H9 (cell line): ENCODE results near the gene PCSK9. TPM values are rescaled to one million over a fixed set of nuclear protein-coding genes. Genes with fewer than 3 reads are reported as not detected.
"Not testable (repeated sequence)": the region's sequence is repeated elsewhere in the genome, so short reads cannot be mapped to it uniquely, and the experiment has no call there.

Experiments used
- DNase-seq: peaks from one replicate; pipeline ENCODE4 v3.0.0-alpha.2; 2017
- H2AFZ ChIP-seq: one replicate; pipeline ENCODE4 v1.6.1; 2013; ENCODE audit warnings: mild to moderate bottlenecking, low read length, control low read depth, moderate library complexity
- H2AK5ac ChIP-seq: 2 replicates; pipeline ENCODE4 v1.6.1; 2013; ENCODE audit warnings: low read length, control low read depth, mixed read lengths; ENCODE audit not compliant: insufficient read length
- H2BK120ac ChIP-seq: one replicate; pipeline ENCODE4 v1.6.1; 2013; ENCODE audit warnings: low read depth, mild to moderate bottlenecking, low read length, control low read depth, inconsistent platforms; ENCODE audit not compliant: poor library complexity, severe bottlenecking
- H2BK12ac ChIP-seq: 2 replicates; pipeline ENCODE4 v1.6.1; 2013; ENCODE audit warnings: low read length, control low read depth, mixed read lengths, low read depth; ENCODE audit not compliant: insufficient read length
- H2BK15ac ChIP-seq: 2 replicates; pipeline ENCODE4 v1.6.1; 2013; ENCODE audit warnings: low read depth, low read length, control low read depth
- H2BK20ac ChIP-seq: one replicate; pipeline ENCODE4 v1.6.1; 2013; ENCODE audit warnings: low read depth, mild to moderate bottlenecking, low read length, control low read depth, inconsistent platforms; ENCODE audit not compliant: poor library complexity, severe bottlenecking
- H2BK5ac ChIP-seq: 2 replicates; pipeline ENCODE4 v1.6.1; 2013; ENCODE audit warnings: low read length, control low read depth, mixed read lengths; ENCODE audit not compliant: insufficient read length
- H3K14ac ChIP-seq: 2 replicates; pipeline ENCODE4 v1.6.1; 2013; ENCODE audit warnings: low read length, control low read depth; ENCODE audit not compliant: insufficient read depth
- H3K18ac ChIP-seq: 2 replicates; pipeline ENCODE4 v1.6.1; 2013; ENCODE audit warnings: low read depth, mild to moderate bottlenecking, mixed read lengths, low read length, control low read depth; ENCODE audit not compliant: insufficient read length
- H3K23ac ChIP-seq: 2 replicates; pipeline ENCODE4 v1.6.1; 2013; ENCODE audit warnings: low read length, control low read depth, mixed read lengths, low read depth; ENCODE audit not compliant: insufficient read length
- H3K23me2 ChIP-seq: 2 replicates; pipeline ENCODE4 v1.6.1; 2013; ENCODE audit warnings: low read depth, mild to moderate bottlenecking, mixed read lengths, low read length, control low read depth; ENCODE audit not compliant: insufficient read length, poor library complexity, severe bottlenecking
- H3K27ac ChIP-seq: 2 replicates; pipeline ENCODE4 v1.5.1; 2013; ENCODE audit warnings: low read length, control low read depth, mixed read lengths, low read depth; ENCODE audit not compliant: insufficient read length
- H3K27me3 ChIP-seq: 2 replicates; pipeline ENCODE4 v1.6.1; 2013; ENCODE audit warnings: low read length, control low read depth, inconsistent platforms; ENCODE audit not compliant: insufficient read depth
- H3K4ac ChIP-seq: 2 replicates; pipeline ENCODE4 v1.6.1; 2013; ENCODE audit warnings: low read depth, mild to moderate bottlenecking, control low read depth, inconsistent platforms, low read length, moderate library complexity
- H3K4me1 ChIP-seq: 2 replicates; pipeline ENCODE4 v1.6.1; 2013; ENCODE audit warnings: low read length, control low read depth, inconsistent platforms; ENCODE audit not compliant: insufficient read depth
- H3K4me2 ChIP-seq: 2 replicates; pipeline ENCODE4 v1.6.1; 2013; ENCODE audit warnings: low read length, control low read depth, mixed read lengths; ENCODE audit not compliant: insufficient read length, insufficient read depth
- H3K56ac ChIP-seq: 2 replicates; pipeline ENCODE4 v1.6.1; 2013; ENCODE audit warnings: low read depth, mild to moderate bottlenecking, mixed read lengths, low read length, control low read depth; ENCODE audit not compliant: insufficient read length
- H3K79me1 ChIP-seq: 2 replicates; pipeline ENCODE4 v1.6.1; 2013; ENCODE audit warnings: low read depth, mild to moderate bottlenecking, moderate library complexity, low read length, control low read depth, inconsistent platforms; ENCODE audit not compliant: insufficient read depth, poor library complexity, severe bottlenecking
- H3K79me2 ChIP-seq: 2 replicates; pipeline ENCODE4 v1.6.1; 2013; ENCODE audit warnings: low read length, control low read depth, inconsistent platforms; ENCODE audit not compliant: insufficient read depth
- H3K9ac ChIP-seq: 2 replicates; pipeline ENCODE4 v1.6.1; 2013; ENCODE audit warnings: low read length, control low read depth, mixed read lengths; ENCODE audit not compliant: insufficient read length; ENCODE audit errors: extremely low read depth
- H3K9me3 ChIP-seq: one replicate; pipeline ENCODE4 v1.6.1; 2013; ENCODE audit warnings: low read depth, low read length, inconsistent platforms; ENCODE audit not compliant: control insufficient read depth
- H3T11ph ChIP-seq: one replicate; pipeline ENCODE4 v1.6.1; 2013; ENCODE audit warnings: mild to moderate bottlenecking, low read length, control low read depth, inconsistent platforms
- H4K20me1 ChIP-seq: one replicate; pipeline ENCODE4 v1.6.1; 2013; ENCODE audit not compliant: control insufficient read depth, insufficient read length, insufficient read depth
- H4K5ac ChIP-seq: 2 replicates; pipeline ENCODE4 v1.6.1; 2013; ENCODE audit warnings: low read depth, mild to moderate bottlenecking, mixed read lengths, low read length, control low read depth; ENCODE audit not compliant: insufficient read length
- H4K8ac ChIP-seq: replicated peaks from 2 replicates; pipeline ENCODE4 v1.6.1; 2013; ENCODE audit warnings: low read length, control low read depth, mixed read lengths, low read depth; ENCODE audit not compliant: insufficient read length
- H4K91ac ChIP-seq: 2 replicates; pipeline ENCODE4 v1.6.1; 2013; ENCODE audit warnings: low read depth, mild to moderate bottlenecking, moderate library complexity, mixed read lengths, low read length, control low read depth; ENCODE audit not compliant: insufficient read length
- H3K27ac Mint-ChIP-seq, 3 experiments: 2 replicates in 2 of 3; 3 replicates in 1 of 3; pipeline ENCODE4 v1.8.0; 2020 to 2021; ENCODE audit warnings: mixed read lengths in 3 of 3, mild to moderate bottlenecking in 1 of 3, moderate library complexity in 1 of 3
- H3K27me3 Mint-ChIP-seq: 2 replicates; pipeline ENCODE4 v1.8.0; 2021; ENCODE audit warnings: low read depth, mild to moderate bottlenecking, moderate library complexity, mixed read lengths
- H3K36me3 Mint-ChIP-seq, 3 experiments: 2 replicates in 2 of 3; 3 replicates in 1 of 3; pipeline ENCODE4 v1.8.0; 2020 to 2021; ENCODE audit warnings: low read depth in 3 of 3, mixed read lengths in 3 of 3; ENCODE audit not compliant: insufficient read depth in 1 of 3
- H3K4me1 Mint-ChIP-seq, 2 experiments: 2 replicates each; pipeline ENCODE4 v1.8.0; 2020; ENCODE audit warnings: mixed read lengths in 2 of 2
- H3K4me3 Mint-ChIP-seq, 2 experiments: 2 replicates in 1 of 2; 3 replicates in 1 of 2; pipeline ENCODE4 v1.8.0; 2020 to 2021; ENCODE audit warnings: mild to moderate bottlenecking in 2 of 2, mixed read lengths in 2 of 2, moderate library complexity in 1 of 2
- H3K9me3 Mint-ChIP-seq, 2 experiments: 2 replicates in 1 of 2; 3 replicates in 1 of 2; pipeline ENCODE4 v1.8.0; 2020; ENCODE audit warnings: mild to moderate bottlenecking in 2 of 2, mixed read lengths in 2 of 2, moderate library complexity in 1 of 2
- WGBS: extraction: QIAGEN DNeasy Blood & Tissue Kit; methylation state at CpG from one replicate; pipeline ENCODE4 v1.1.7; 2013; ENCODE audit warnings: missing lambda C conversion rate, low lambda C conversion rate, mixed read lengths; ENCODE audit not compliant: insufficient read length; ENCODE audit errors: extremely low coverage; 5-methylcytosine and 5-hydroxymethylcytosine counted together
- total RNA-seq: library from RNA; stranded (reverse); gene quantifications from 2 replicates; pipeline ENCODE4 v1.2.1, GENCODE V29; 2021

PCSK9 gene
- total RNA-seq, 1 experiment from 2014 or later: 75.1 TPM

GRCh38 chr1:55026682-55027081, 12.7 kb upstream of the PCSK9 start:
- WGBS: no CpG with 5 or more reads among the region's 3 CpGs
- not testable (repeated sequence) for H3K27ac Mint-ChIP-seq

GRCh38 chr1:55031098-55031497, 8.2 kb upstream of the PCSK9 start:
- not testable (repeated sequence) for H3K4me1 ChIP-seq, H2BK12ac ChIP-seq, H3K4ac ChIP-seq, H3K4me3 Mint-ChIP-seq, H3K79me2 ChIP-seq, H4K91ac ChIP-seq, H4K8ac ChIP-seq, H3K56ac ChIP-seq, H3K9me3 ChIP-seq, H4K5ac ChIP-seq, H3K23me2 ChIP-seq, H3K79me1 ChIP-seq, H2AK5ac ChIP-seq, H2BK120ac ChIP-seq, H3K9me3 Mint-ChIP-seq, H3T11ph ChIP-seq, H3K27ac Mint-ChIP-seq, H4K20me1 ChIP-seq, DNase-seq, H2BK15ac ChIP-seq, H3K23ac ChIP-seq, H2AFZ ChIP-seq, H3K27ac ChIP-seq, H3K4me2 ChIP-seq, H3K27me3 ChIP-seq, H3K18ac ChIP-seq, H3K9ac ChIP-seq, H2BK5ac ChIP-seq, H2BK20ac ChIP-seq, H3K14ac ChIP-seq, H3K27me3 Mint-ChIP-seq
- Mint-ChIP-seq H3K4me1 (peaks cover 22 to 29% of the 10 kb centered on the region in 2 experiments), H3K36me3 (peaks cover 7 to 12% (median 9%) of the 10 kb centered on the region in 3 experiments; a peak in 5 of 7 replicates)
- WGBS: no CpG with 5 or more reads among the region's 5 CpGs

More at GRCh38 chr1:55026682-55027081, 12.7 kb upstream of the PCSK9 start:
- not testable (repeated sequence) for H3K56ac ChIP-seq, H4K5ac ChIP-seq, H2AK5ac ChIP-seq, H4K91ac ChIP-seq, H3K9me3 ChIP-seq, DNase-seq, H2BK12ac ChIP-seq, H3K4me3 Mint-ChIP-seq, H3K79me1 ChIP-seq, H3K27ac ChIP-seq, H2AFZ ChIP-seq, H3K4me1 ChIP-seq, H3K79me2 ChIP-seq, H3K27me3 ChIP-seq, H2BK15ac ChIP-seq, H3K23ac ChIP-seq, H3K9me3 Mint-ChIP-seq, H3K14ac ChIP-seq, H3K27me3 Mint-ChIP-seq, H3K4ac ChIP-seq, H3T11ph ChIP-seq, H2BK20ac ChIP-seq, H2BK5ac ChIP-seq, H3K18ac ChIP-seq, H3K9ac ChIP-seq, H3K23me2 ChIP-seq, H4K8ac ChIP-seq, H3K4me2 ChIP-seq, H4K20me1 ChIP-seq, H2BK120ac ChIP-seq
- peaks cover 9 to 13% (median 12%) of the 10 kb centered on the region in 3 experiments; a peak in 6 of 7 replicates for H3K36me3 Mint-ChIP-seq
- H3K4me1 Mint-ChIP-seq: peaks cover 35 to 53% of the 10 kb centered on the region in 2 experiments
